GM23338 (cell line): ENCODE data around the gene IL15RA. TPM values are rescaled to one million over a fixed set of nuclear protein-coding genes. Genes with fewer than 3 reads are reported as not detected.

Experiments
- ATAC-seq: fragments of 200-7000 bp; cut with Tn5 transposase; 3 replicates; pipeline ENCODE4 v1.9.1; 2020
- DNase-seq: peaks from one replicate; pipeline ENCODE4 v3.0.0-alpha.2; 2015; ENCODE audit warnings: low spot score
- H2AFZ ChIP-seq: fragments of 200-600 bp; sonication (generic); 2 replicates; pipeline ENCODE4 v1.8.0; 2016; ENCODE audit warnings: antibody characterized with exemption, mild to moderate bottlenecking, moderate library complexity
- H3F3A ChIP-seq: fragments of 200-600 bp; sonication (generic); replicated peaks from 2 replicates; pipeline ENCODE4 v1.8.0; 2017; ENCODE audit warnings: antibody characterized with exemption, mixed run types, low read depth
- H3K27ac ChIP-seq: fragments of 200-600 bp; sonication (generic); 2 replicates; pipeline ENCODE4 v1.6.1; 2016; ENCODE audit warnings: low read depth
- H3K27me3 ChIP-seq: fragments of 200-600 bp; sonication (generic); 2 replicates; pipeline ENCODE4 v1.8.0; 2016; ENCODE audit warnings: mild to moderate bottlenecking, mixed run types, moderate library complexity; ENCODE audit not compliant: insufficient read depth
- H3K36me3 ChIP-seq: fragments of 200-600 bp; sonication (generic); 2 replicates; pipeline ENCODE4 v1.8.0; 2016; ENCODE audit warnings: mild to moderate bottlenecking; ENCODE audit not compliant: insufficient read depth
- H3K4me1 ChIP-seq: fragments of 200-600 bp; sonication (generic); 2 replicates; pipeline ENCODE4 v1.8.0; 2016; ENCODE audit warnings: mild to moderate bottlenecking, moderate library complexity; ENCODE audit not compliant: insufficient read depth
- H3K4me2 ChIP-seq: fragments of 200-600 bp; sonication (generic); 2 replicates; pipeline ENCODE4 v1.7.1; 2017; ENCODE audit warnings: mixed run types
- H3K4me3 ChIP-seq: fragments of 200-600 bp; sonication (generic); 2 replicates; pipeline ENCODE4 v1.6.1; 2016; ENCODE audit warnings: mixed run types
- H3K79me2 ChIP-seq: fragments of 200-600 bp; sonication (generic); replicated peaks from 2 replicates; pipeline ENCODE4 v1.8.0; 2017; ENCODE audit warnings: mild to moderate bottlenecking; ENCODE audit not compliant: insufficient read depth
- H3K9me2 ChIP-seq: fragments of 200-600 bp; sonication (generic); 2 replicates; pipeline ENCODE4 v1.8.0; 2017; ENCODE audit not compliant: insufficient read depth
- H4K20me1 ChIP-seq: fragments of 200-600 bp; sonication (generic); replicated peaks from 2 replicates; pipeline ENCODE4 v1.8.0; 2017; ENCODE audit warnings: mild to moderate bottlenecking; ENCODE audit not compliant: insufficient read depth
- H3K27ac Mint-ChIP-seq: 2 replicates; pipeline ENCODE4 v1.8.0; 2020; ENCODE audit warnings: inconsistent platforms, mild to moderate bottlenecking, moderate library complexity, mixed read lengths
- H3K27me3 Mint-ChIP-seq: 3 replicates; pipeline ENCODE4 v1.8.0; 2022; ENCODE audit warnings: low read depth, mild to moderate bottlenecking, moderate library complexity, mixed read lengths, inconsistent platforms; ENCODE audit not compliant: insufficient read depth, poor library complexity
- H3K36me3 Mint-ChIP-seq: 3 replicates; pipeline ENCODE4 v1.8.0; 2021; ENCODE audit warnings: low read depth, mild to moderate bottlenecking, inconsistent platforms, moderate library complexity, mixed read lengths
- H3K4me1 Mint-ChIP-seq: 3 replicates; pipeline ENCODE4 v1.8.0; 2020; ENCODE audit warnings: mild to moderate bottlenecking, inconsistent platforms, mixed read lengths
- H3K4me3 Mint-ChIP-seq: 3 replicates; pipeline ENCODE4 v1.8.0; 2021; ENCODE audit warnings: moderate library complexity, mild to moderate bottlenecking, inconsistent platforms, mixed read lengths
- H3K9me3 Mint-ChIP-seq: 3 replicates; pipeline ENCODE4 v1.8.0; 2020; ENCODE audit warnings: moderate library complexity, mild to moderate bottlenecking, inconsistent platforms, mixed read lengths
- CREB1 ChIP-seq: fragments of 250-450 bp; sonication (Bioruptor Pico); IDR thresholded peaks from 2 replicates; pipeline ENCODE4 v1.5.0; 2020; ENCODE audit warnings: low read depth, mild to moderate bottlenecking, moderate library complexity
- EZH2 ChIP-seq: fragments of 200-600 bp; sonication (generic); IDR thresholded peaks from one replicate; pipeline ENCODE4 v1.8.0; 2017; ENCODE audit warnings: antibody characterized with exemption, mild to moderate bottlenecking, low read depth; ENCODE audit not compliant: unreplicated experiment
- EZH2phosphoT487 ChIP-seq: fragments of 200-600 bp; sonication (generic); IDR thresholded peaks from one replicate; pipeline ENCODE4 v1.8.1; 2018; ENCODE audit warnings: antibody characterized with exemption; ENCODE audit not compliant: unreplicated experiment
- JUNB ChIP-seq: IDR thresholded peaks from one replicate; pipeline ENCODE4 v1.6.1; 2016; ENCODE audit warnings: antibody characterized with exemption; ENCODE audit not compliant: unreplicated experiment
- NANOG ChIP-seq: IDR thresholded peaks from 2 replicates; pipeline ENCODE4 v1.6.1; 2016; ENCODE audit warnings: antibody characterized with exemption, borderline replicate concordance
- POLR2AphosphoS5 ChIP-seq: IDR thresholded peaks from 2 replicates; pipeline ENCODE4 v1.6.1; 2016; ENCODE audit warnings: antibody characterized with exemption, low read depth
- STAT1 ChIP-seq: IDR thresholded peaks from one replicate; pipeline ENCODE4 v1.6.1; 2016; ENCODE audit warnings: antibody characterized with exemption; ENCODE audit not compliant: unreplicated experiment
- ZNF114 ChIP-seq: fragments of 250-450 bp; sonication (Bioruptor Pico); IDR thresholded peaks from 2 replicates; pipeline ENCODE4 v1.5.0; 2020; ENCODE audit warnings: mild to moderate bottlenecking, moderate library complexity
- ZNF331 ChIP-seq: fragments of 250-450 bp; sonication (Bioruptor Pico); IDR thresholded peaks from 2 replicates; pipeline ENCODE4 v1.5.0; 2020; ENCODE audit warnings: low read depth, mild to moderate bottlenecking, moderate library complexity
- polyA plus RNA-seq: library from polyadenylated mRNA; unstranded; fragments of >200 nt; fragmentation: Nextera tagmentation; extraction: Ambion mirVana; gene quantifications from 2 replicates; pipeline ENCODE4 v1.2.1, GENCODE V29; 2016
- total RNA-seq: library from RNA; depleted of rRNA; stranded (reverse); fragments of >200 nt; shearing (Covaris generic); gene quantifications from 2 replicates; pipeline ENCODE4 v1.2.3, GENCODE V29; 2014
- TF ChIP-seq, protein P1 (sequence below): fragments of 250-450 bp; sonication (Bioruptor Pico); IDR thresholded peaks from 2 replicates; pipeline ENCODE4 v1.5.0; 2020; ENCODE audit warnings: mild to moderate bottlenecking, moderate library complexity
- TF ChIP-seq, protein P2 (sequence below): IDR thresholded peaks from 2 replicates; pipeline ENCODE4 v1.6.1; 2016; ENCODE audit warnings: antibody characterized with exemption
- TF ChIP-seq, protein P3 (sequence below): IDR thresholded peaks from one replicate; pipeline ENCODE4 v1.6.1; 2018; ENCODE audit warnings: antibody characterized with exemption; ENCODE audit not compliant: unreplicated experiment

Gene IL15RA
- total and polyA plus RNA-seq, 2 experiments from 2014 or later, result 1.6 to 2.2 TPM

DNA sequence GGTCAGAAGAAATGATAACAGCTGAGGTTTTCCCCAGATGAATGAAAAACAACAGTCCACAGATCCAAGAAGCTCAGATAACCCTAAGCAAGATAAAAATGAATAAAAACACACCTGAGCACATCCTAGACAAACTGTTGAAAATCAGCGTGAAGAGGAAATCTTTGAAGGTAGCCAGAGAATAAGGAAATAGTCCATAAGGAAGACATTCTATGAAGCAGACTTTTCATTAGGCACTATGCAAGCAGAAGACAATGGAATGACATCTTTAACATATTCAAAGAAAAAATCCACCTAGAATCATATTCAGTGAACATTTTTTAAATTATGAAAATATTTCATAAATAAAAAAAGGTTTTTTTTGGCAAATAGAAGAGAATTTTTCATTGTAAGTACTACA, 15.1 kb upstream of the IL15RA start:
- no peaks in the 10 kb centered on the region for H4K20me1 ChIP-seq
- no peak overlapping the region for H3K4me3 ChIP-seq
- DNase-seq (no peak), ATAC-seq (no peak)
- H3K9me3 Mint-ChIP-seq, result peaks cover 18% of the 10 kb centered on the region; the same call in 2 of the 3 replicates
- no peaks in the 10 kb centered on the region for H3K36me3 ChIP-seq
- H3K4me1 ChIP-seq, result no peaks in the 10 kb centered on the region
- no peaks in the 10 kb centered on the region for H3K79me2 ChIP-seq
- H3K27ac ChIP-seq, result no peak overlapping the region
- no peak overlapping the region for H3K4me2 ChIP-seq
- H3K9me2 ChIP-seq, result no peaks in the 10 kb centered on the region
- TF ChIP-seq EZH2phosphoT487, result no peak
- no peaks in the 10 kb centered on the region for H3K27me3 ChIP-seq
- no peak overlapping the region for H3K27ac Mint-ChIP-seq
- no peak overlapping the region for H2AFZ ChIP-seq
- H3K4me1 Mint-ChIP-seq, result peaks cover 12% of the 10 kb centered on the region
- H3K27me3 Mint-ChIP-seq, result peaks cover 2% of the 10 kb centered on the region
- H3K36me3 Mint-ChIP-seq, result peaks cover 5% of the 10 kb centered on the region; the same call in 2 of the 3 replicates
- no peak overlapping the region for H3K4me3 Mint-ChIP-seq
- no peaks in the 10 kb centered on the region for H3F3A ChIP-seq

DNA sequence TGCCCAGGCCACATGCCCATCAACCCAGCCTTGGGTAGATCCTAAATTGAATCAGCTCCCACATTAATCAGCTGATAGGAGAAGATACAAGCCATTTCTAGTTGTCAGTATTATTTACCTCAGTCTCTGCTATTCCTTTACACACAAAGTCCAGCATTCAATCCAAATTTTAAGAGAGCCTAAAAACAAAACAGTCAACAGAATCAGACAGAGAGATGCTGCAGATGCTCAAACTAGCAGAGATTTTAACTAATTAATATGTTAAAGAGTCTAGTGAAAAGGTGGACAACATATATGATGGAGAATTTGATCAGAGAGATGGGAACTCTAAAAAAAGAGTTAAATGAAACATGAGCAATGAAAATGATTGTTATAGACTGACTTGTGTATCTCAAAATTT, 14.4 kb upstream of the IL15RA start:
- Histone ChIP-seq H3K4me2 (no peak overlapping the region), H2AFZ (no peak overlapping the region), H3K4me1 (no peaks in the 10 kb centered on the region), H3K27me3 (no peaks in the 10 kb centered on the region), H3K79me2 (no peaks in the 10 kb centered on the region), H3K36me3 (no peaks in the 10 kb centered on the region), H3F3A (no peaks in the 10 kb centered on the region), H4K20me1 (no peaks in the 10 kb centered on the region), H3K27ac (no peak overlapping the region), H3K9me2 (no peaks in the 10 kb centered on the region), H3K4me3 (no peak overlapping the region)
- Mint-ChIP-seq H3K4me3 (no peak overlapping the region), H3K27ac (no peak overlapping the region), H3K9me3 (peaks cover 18% of the 10 kb centered on the region; the same call in 2 of the 3 replicates), H3K4me1 (peaks cover 6% of the 10 kb centered on the region), H3K27me3 (peaks cover 2% of the 10 kb centered on the region), H3K36me3 (peaks cover 5% of the 10 kb centered on the region; the same call in 2 of the 3 replicates)
- no peak for ATAC-seq
- no peak for DNase-seq
- no peak for TF ChIP-seq JUNB
- no peak for TF ChIP-seq NANOG
- no peak for TF ChIP-seq STAT1
- TF ChIP-seq ZNF114 (CRISPR knock-in tag), result no peak
- TF ChIP-seq POLR2AphosphoS5, result no peak
- TF ChIP-seq ZNF331, result no peak
- TF ChIP-seq, protein P1, sequence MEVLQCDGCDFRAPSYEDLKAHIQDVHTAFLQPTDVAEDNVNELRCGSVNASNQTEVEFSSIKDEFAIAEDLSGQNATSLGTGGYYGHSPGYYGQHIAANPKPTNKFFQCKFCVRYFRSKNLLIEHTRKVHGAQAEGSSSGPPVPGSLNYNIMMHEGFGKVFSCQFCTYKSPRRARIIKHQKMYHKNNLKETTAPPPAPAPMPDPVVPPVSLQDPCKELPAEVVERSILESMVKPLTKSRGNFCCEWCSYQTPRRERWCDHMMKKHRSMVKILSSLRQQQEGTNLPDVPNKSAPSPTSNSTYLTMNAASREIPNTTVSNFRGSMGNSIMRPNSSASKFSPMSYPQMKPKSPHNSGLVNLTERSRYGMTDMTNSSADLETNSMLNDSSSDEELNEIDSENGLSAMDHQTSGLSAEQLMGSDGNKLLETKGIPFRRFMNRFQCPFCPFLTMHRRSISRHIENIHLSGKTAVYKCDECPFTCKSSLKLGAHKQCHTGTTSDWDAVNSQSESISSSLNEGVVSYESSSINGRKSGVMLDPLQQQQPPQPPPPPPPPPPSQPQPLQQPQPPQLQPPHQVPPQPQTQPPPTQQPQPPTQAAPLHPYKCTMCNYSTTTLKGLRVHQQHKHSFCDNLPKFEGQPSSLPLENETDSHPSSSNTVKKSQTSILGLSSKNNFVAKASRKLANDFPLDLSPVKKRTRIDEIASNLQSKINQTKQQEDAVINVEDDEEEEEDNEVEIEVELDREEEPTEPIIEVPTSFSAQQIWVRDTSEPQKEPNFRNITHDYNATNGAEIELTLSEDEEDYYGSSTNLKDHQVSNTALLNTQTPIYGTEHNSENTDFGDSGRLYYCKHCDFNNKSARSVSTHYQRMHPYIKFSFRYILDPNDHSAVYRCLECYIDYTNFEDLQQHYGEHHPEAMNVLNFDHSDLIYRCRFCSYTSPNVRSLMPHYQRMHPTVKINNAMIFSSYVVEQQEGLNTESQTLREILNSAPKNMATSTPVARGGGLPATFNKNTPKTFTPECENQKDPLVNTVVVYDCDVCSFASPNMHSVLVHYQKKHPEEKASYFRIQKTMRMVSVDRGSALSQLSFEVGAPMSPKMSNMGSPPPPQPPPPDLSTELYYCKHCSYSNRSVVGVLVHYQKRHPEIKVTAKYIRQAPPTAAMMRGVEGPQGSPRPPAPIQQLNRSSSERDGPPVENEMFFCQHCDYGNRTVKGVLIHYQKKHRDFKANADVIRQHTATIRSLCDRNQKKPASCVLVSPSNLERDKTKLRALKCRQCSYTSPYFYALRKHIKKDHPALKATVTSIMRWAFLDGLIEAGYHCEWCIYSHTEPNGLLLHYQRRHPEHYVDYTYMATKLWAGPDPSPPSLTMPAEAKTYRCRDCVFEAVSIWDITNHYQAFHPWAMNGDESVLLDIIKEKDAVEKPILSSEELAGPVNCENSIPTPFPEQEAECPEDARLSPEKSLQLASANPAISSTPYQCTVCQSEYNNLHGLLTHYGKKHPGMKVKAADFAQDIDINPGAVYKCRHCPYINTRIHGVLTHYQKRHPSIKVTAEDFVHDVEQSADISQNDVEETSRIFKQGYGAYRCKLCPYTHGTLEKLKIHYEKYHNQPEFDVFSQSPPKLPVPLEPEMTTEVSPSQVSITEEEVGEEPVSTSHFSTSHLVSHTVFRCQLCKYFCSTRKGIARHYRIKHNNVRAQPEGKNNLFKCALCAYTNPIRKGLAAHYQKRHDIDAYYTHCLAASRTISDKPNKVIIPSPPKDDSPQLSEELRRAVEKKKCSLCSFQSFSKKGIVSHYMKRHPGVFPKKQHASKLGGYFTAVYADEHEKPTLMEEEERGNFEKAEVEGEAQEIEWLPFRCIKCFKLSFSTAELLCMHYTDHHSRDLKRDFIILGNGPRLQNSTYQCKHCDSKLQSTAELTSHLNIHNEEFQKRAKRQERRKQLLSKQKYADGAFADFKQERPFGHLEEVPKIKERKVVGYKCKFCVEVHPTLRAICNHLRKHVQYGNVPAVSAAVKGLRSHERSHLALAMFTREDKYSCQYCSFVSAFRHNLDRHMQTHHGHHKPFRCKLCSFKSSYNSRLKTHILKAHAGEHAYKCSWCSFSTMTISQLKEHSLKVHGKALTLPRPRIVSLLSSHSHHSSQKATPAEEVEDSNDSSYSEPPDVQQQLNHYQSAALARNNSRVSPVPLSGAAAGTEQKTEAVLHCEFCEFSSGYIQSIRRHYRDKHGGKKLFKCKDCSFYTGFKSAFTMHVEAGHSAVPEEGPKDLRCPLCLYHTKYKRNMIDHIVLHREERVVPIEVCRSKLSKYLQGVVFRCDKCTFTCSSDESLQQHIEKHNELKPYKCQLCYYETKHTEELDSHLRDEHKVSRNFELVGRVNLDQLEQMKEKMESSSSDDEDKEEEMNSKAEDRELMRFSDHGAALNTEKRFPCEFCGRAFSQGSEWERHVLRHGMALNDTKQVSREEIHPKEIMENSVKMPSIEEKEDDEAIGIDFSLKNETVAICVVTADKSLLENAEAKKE (CRISPR knock-in tag), result no peak
- TF ChIP-seq, protein P2, sequence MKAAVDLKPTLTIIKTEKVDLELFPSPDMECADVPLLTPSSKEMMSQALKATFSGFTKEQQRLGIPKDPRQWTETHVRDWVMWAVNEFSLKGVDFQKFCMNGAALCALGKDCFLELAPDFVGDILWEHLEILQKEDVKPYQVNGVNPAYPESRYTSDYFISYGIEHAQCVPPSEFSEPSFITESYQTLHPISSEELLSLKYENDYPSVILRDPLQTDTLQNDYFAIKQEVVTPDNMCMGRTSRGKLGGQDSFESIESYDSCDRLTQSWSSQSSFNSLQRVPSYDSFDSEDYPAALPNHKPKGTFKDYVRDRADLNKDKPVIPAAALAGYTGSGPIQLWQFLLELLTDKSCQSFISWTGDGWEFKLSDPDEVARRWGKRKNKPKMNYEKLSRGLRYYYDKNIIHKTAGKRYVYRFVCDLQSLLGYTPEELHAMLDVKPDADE, result no peak
- TF ChIP-seq, protein P3, sequence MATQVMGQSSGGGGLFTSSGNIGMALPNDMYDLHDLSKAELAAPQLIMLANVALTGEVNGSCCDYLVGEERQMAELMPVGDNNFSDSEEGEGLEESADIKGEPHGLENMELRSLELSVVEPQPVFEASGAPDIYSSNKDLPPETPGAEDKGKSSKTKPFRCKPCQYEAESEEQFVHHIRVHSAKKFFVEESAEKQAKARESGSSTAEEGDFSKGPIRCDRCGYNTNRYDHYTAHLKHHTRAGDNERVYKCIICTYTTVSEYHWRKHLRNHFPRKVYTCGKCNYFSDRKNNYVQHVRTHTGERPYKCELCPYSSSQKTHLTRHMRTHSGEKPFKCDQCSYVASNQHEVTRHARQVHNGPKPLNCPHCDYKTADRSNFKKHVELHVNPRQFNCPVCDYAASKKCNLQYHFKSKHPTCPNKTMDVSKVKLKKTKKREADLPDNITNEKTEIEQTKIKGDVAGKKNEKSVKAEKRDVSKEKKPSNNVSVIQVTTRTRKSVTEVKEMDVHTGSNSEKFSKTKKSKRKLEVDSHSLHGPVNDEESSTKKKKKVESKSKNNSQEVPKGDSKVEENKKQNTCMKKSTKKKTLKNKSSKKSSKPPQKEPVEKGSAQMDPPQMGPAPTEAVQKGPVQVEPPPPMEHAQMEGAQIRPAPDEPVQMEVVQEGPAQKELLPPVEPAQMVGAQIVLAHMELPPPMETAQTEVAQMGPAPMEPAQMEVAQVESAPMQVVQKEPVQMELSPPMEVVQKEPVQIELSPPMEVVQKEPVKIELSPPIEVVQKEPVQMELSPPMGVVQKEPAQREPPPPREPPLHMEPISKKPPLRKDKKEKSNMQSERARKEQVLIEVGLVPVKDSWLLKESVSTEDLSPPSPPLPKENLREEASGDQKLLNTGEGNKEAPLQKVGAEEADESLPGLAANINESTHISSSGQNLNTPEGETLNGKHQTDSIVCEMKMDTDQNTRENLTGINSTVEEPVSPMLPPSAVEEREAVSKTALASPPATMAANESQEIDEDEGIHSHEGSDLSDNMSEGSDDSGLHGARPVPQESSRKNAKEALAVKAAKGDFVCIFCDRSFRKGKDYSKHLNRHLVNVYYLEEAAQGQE, result no peak
- no peak for TF ChIP-seq EZH2phosphoT487
- TF ChIP-seq EZH2, result no peak
- TF ChIP-seq CREB1 (CRISPR knock-in tag), result no peak
